ENCODE data around the gene SNAP91. TPM values are rescaled to one million over a fixed set of nuclear protein-coding genes. Genes with fewer than 3 reads are reported as not detected.
"Not testable (repeated sequence)": the region's sequence is repeated elsewhere in the genome, so short reads cannot be mapped to it uniquely, and the experiment has no call there.

Gene SNAP91
- total RNA-seq, 1 experiment from 2014 or later: 1.3 TPM

GRCh38 chr6:83756565-83756964 lies 47.7 kb upstream of the SNAP91 start:
- Histone ChIP-seq H3K23ac (ENCODE audit: insufficient read length, low read depth, low read length) (no peak overlapping the region), H4K8ac (replicated peaks; ENCODE audit: insufficient read length, low read depth, low read length) (no peak overlapping the region), H3K23me2 (ENCODE audit: insufficient read length, low read depth, low read length, poor library complexity, severe bottlenecking) (no peaks in the 10 kb centered on the region), H4K91ac (ENCODE audit: insufficient read length, low read depth, low read length) (no peak overlapping the region), H2AK5ac (ENCODE audit: insufficient read length, low read length) (no peak overlapping the region), H2BK120ac (ENCODE audit: low read depth, low read length, poor library complexity, severe bottlenecking) (no peak overlapping the region), H2AFZ (ENCODE audit: low read length) (no peak overlapping the region), H3K27me3 (ENCODE audit: insufficient read depth, low read length) (no peaks in the 10 kb centered on the region), H3K9ac (ENCODE audit: extremely low read depth, insufficient read length, low read length) (no peak overlapping the region), H4K20me1 (ENCODE audit: control insufficient read depth, insufficient read depth, insufficient read length) (no peaks in the 10 kb centered on the region), H3K18ac (ENCODE audit: insufficient read length, low read depth, low read length) (no peak overlapping the region), H3K56ac (ENCODE audit: insufficient read length, low read depth, low read length) (no peak overlapping the region), H3K4me1 (ENCODE audit: insufficient read depth, low read length) (no peaks in the 10 kb centered on the region), H2BK12ac (ENCODE audit: insufficient read length, low read depth, low read length) (no peak overlapping the region), H2BK15ac (ENCODE audit: low read depth, low read length) (no peak overlapping the region), H3K4ac (ENCODE audit: low read depth, low read length) (no peak overlapping the region), H3K14ac (ENCODE audit: insufficient read depth, low read length) (no peak overlapping the region), H3T11ph (ENCODE audit: low read length) (no peak overlapping the region), H3K79me2 (ENCODE audit: insufficient read depth, low read length) (no peaks in the 10 kb centered on the region), H3K79me1 (ENCODE audit: insufficient read depth, low read depth, low read length, poor library complexity, severe bottlenecking) (no peaks in the 10 kb centered on the region), H2BK5ac (ENCODE audit: insufficient read length, low read length) (no peak overlapping the region), H2BK20ac (ENCODE audit: low read depth, low read length, poor library complexity, severe bottlenecking) (no peak overlapping the region), H4K5ac (ENCODE audit: insufficient read length, low read depth, low read length) (no peak overlapping the region), H3K9me3 (ENCODE audit: control insufficient read depth, low read depth, low read length) (no peaks in the 10 kb centered on the region), H3K4me2 (ENCODE audit: insufficient read depth, insufficient read length, low read length) (no peak overlapping the region), H3K27ac (ENCODE audit: insufficient read length, low read depth, low read length) (no peak overlapping the region)
- DNase-seq: no peak
- TF ChIP-seq CTCF (conservative IDR thresholded peaks at IDR 0.05): no peak
- Mint-ChIP-seq H3K4me1 (no peaks in the 10 kb centered on the region), H3K4me3 (no peak overlapping the region), H3K27me3 (ENCODE audit: low read depth) (no peaks in the 10 kb centered on the region), H3K9me3 (peaks cover 18 to 23% of the 10 kb centered on the region in 2 experiments), H3K36me3 (ENCODE audit: insufficient read depth in 1 of 3, low read depth in 3 of 3) (peaks cover 0 to 6% (median 0%) of the 10 kb centered on the region in 3 experiments; a peak in 3 of 7 replicates), H3K27ac (no peak overlapping the region)
- no CpG with 5 or more reads among the region's 2 CpGs for WGBS (ENCODE audit: extremely low coverage, insufficient read length, low lambda C conversion rate)

- WGBS (ENCODE audit: extremely low coverage, insufficient read length, low lambda C conversion rate): no CpG with 5 or more reads among the region's 5 CpGs
These were observed 43.5 kb upstream of the SNAP91 start for GRCh38 chr6:83752375-83752774.

More at GRCh38 chr6:83752375-83752774, 43.5 kb upstream of the SNAP91 start:
- H3K4me1 ChIP-seq (ENCODE audit: insufficient read depth, low read length); H2BK5ac ChIP-seq (ENCODE audit: insufficient read length, low read length); H3K4me1 Mint-ChIP-seq; H3K56ac ChIP-seq (ENCODE audit: insufficient read length, low read depth, low read length); H2BK120ac ChIP-seq (ENCODE audit: low read depth, low read length, poor library complexity, severe bottlenecking); H4K20me1 ChIP-seq (ENCODE audit: control insufficient read depth, insufficient read depth, insufficient read length); H2BK12ac ChIP-seq (ENCODE audit: insufficient read length, low read depth, low read length); H3K27ac ChIP-seq (ENCODE audit: insufficient read length, low read depth, low read length); H4K8ac ChIP-seq (replicated peaks; ENCODE audit: insufficient read length, low read depth, low read length); H3K18ac ChIP-seq (ENCODE audit: insufficient read length, low read depth, low read length); H3K79me1 ChIP-seq (ENCODE audit: insufficient read depth, low read depth, low read length, poor library complexity, severe bottlenecking); H2AK5ac ChIP-seq (ENCODE audit: insufficient read length, low read length); H3K27ac Mint-ChIP-seq; H3K4ac ChIP-seq (ENCODE audit: low read depth, low read length); H3K23me2 ChIP-seq (ENCODE audit: insufficient read length, low read depth, low read length, poor library complexity, severe bottlenecking); H3K4me3 Mint-ChIP-seq; H3K14ac ChIP-seq (ENCODE audit: insufficient read depth, low read length); H3K9ac ChIP-seq (ENCODE audit: extremely low read depth, insufficient read length, low read length); H3K4me2 ChIP-seq (ENCODE audit: insufficient read depth, insufficient read length, low read length); H4K91ac ChIP-seq (ENCODE audit: insufficient read length, low read depth, low read length); H2AFZ ChIP-seq (ENCODE audit: low read length); H3K27me3 ChIP-seq (ENCODE audit: insufficient read depth, low read length); H2BK15ac ChIP-seq (ENCODE audit: low read depth, low read length); H3K36me3 Mint-ChIP-seq (ENCODE audit: insufficient read depth in 1 of 3, low read depth in 3 of 3); H2BK20ac ChIP-seq (ENCODE audit: low read depth, low read length, poor library complexity, severe bottlenecking); H3T11ph ChIP-seq (ENCODE audit: low read length); H3K9me3 ChIP-seq (ENCODE audit: control insufficient read depth, low read depth, low read length); H4K5ac ChIP-seq (ENCODE audit: insufficient read length, low read depth, low read length); H3K23ac ChIP-seq (ENCODE audit: insufficient read length, low read depth, low read length); H3K79me2 ChIP-seq (ENCODE audit: insufficient read depth, low read length); DNase-seq; H3K27me3 Mint-ChIP-seq (ENCODE audit: low read depth): not testable (repeated sequence)
- H3K9me3 Mint-ChIP-seq: peaks cover 17 to 23% of the 10 kb centered on the region in 2 experiments
